HG03521 (cell line): ENCODE measurements around the gene NEXMIF.
"Not testable (repeated sequence)": the region's sequence is repeated elsewhere in the genome, so short reads cannot be mapped to it uniquely, and the experiment has no call there.

Source experiments
- ATAC-seq: cut with Tn5 transposase; IDR thresholded peaks from one replicate; pipeline ENCODE4 v1.9.1; 2021; ENCODE audit warnings: mild to moderate bottlenecking, moderate library complexity; ENCODE audit not compliant: unreplicated experiment

Gene NEXMIF

GRCh38 chrX:74925225-74926088 is at the start of gene NEXMIF:
NEXMIF (minus strand) TSS chrX:74925452.
- peak; percentile 36 for ATAC-seq

GRCh38 chrX:74961962-74962361 is 36.7 kb upstream of the NEXMIF start:
- not testable (repeated sequence) for ATAC-seq

GRCh38 chrX:74949717-74950116 is 24.5 kb upstream of the NEXMIF start:
- no peak for ATAC-seq

DNA sequence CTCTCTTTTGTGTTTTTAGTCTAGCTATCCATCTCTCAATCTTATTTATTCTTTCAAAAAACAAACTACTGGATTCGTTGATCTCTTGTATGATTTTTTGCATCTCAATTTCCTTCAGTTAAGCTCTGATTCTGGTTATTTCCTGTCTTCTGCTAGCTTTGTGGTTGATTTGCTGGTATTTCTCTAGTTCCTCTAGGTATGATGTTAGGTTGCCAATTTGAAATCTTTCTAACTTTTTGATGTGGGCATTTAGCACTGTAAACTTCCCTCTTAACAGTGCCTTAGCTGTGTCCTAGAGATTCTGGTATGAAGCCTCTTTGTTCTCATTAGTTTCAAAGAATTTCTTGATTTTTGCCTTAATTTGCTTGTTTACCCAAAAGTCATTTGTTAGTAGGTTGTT is 15.2 kb upstream of the NEXMIF start:
- no peak for ATAC-seq

DNA sequence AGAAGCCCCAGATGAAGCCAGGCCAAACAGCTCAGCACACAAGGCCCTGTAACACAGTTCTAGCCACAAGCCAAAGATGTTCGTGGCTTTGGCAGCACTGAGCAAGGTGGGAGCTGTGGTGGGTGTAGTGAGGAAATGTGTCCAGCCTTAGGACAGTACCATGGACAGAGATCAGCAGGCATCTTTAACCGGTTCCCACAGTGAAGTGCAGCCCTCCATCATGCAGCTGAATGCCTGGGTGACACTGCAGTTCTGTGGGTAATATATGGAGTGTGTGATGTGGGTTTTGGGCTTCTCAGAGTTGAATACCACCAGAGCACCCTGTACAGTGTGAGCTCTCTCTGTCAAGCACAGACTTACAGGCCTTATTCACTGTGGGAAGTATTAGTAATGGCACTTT is 6.0 kb upstream of the NEXMIF start:
- ATAC-seq = no peak

DNA sequence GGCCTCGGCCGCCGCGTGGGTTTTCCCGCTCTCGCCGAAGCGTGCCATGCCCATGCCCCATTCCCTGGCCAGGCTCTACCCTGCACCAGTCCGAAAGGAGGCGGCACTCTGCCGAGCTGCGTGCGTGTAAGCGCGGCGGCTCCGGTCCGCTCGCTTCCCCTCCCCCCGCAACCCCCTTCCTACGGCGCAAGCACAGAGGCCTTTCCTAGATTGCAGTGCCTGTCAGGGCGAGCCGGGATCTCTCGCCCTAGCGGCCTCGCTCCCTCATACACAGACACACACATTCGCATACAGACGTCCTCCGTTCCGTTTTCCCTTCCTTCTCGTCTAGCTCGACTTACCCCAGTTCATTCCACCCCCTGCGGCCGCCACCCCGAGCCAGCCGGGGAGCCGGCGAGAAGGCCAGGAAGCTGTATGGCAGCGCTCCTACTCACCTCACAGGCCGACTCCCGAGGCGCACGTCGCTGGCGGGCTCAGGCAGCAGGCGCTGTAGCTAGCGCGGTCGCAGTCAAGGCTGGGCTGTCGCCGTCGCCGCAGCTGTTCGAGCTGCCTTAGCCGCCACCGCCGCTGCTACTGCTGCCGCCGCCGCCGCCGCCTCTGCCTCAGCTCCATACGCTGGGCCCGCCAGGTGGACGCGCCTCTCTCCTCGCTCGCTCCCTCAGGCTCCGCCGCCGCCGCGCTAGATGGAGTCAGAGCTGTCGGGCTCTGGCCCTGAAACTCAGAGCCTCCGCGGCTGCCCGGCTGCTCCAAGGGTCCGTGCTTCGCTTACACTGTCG is 615 bp downstream of the NEXMIF start:
- peak; percentile 38 for ATAC-seq

- ATAC-seq = peak; percentile 21
These were observed 1.3 kb downstream of the NEXMIF start for GRCh38 chrX:74923942-74924448.

GRCh38 chrX:74922922-74923543 is 2.2 kb downstream of the NEXMIF start:
- peak; percentile 54 for ATAC-seq

GRCh38 chrX:74911494-74911893 is 13.8 kb downstream of the NEXMIF start:
- ATAC-seq = peak; percentile 64

- ATAC-seq = no peak
These were observed 18.8 kb downstream of the NEXMIF start for GRCh38 chrX:74906417-74906816.

- no peak for ATAC-seq
These were observed 22.4 kb downstream of the NEXMIF start for GRCh38 chrX:74902806-74903205.

GRCh38 chrX:74892561-74892960 is 32.7 kb downstream of the NEXMIF start:
- ATAC-seq = no peak

- peak; percentile 94 for ATAC-seq
These were observed 34.4 kb downstream of the NEXMIF start for GRCh38 chrX:74890676-74891430.

- not testable (repeated sequence) for ATAC-seq
These were observed 42.9 kb downstream of the NEXMIF start for GRCh38 chrX:74882383-74882782.

GRCh38 chrX:74865725-74866124 is 59.5 kb downstream of the NEXMIF start:
- no peak for ATAC-seq

GRCh38 chrX:74853255-74853654 is 72.0 kb downstream of the NEXMIF start:
- no peak for ATAC-seq

DNA sequence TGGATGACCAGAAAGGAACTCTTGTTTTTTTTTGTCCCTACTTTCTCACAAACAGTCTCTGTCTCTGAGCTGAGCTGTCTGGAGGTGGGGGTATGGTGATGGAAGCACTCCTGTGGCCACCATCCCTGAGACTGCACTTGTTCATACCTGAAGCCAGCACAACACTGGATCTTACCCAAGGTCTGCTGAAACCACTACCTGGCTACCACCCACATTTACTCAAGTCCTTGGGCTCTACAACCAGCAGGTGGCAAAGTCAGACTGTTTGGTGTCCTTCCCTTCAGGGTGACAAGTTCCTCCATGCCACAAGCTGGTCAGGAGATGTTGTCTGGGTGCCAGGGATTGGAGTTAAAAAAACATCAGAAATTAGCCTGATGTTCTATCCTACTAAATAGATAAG is 89.7 kb downstream of the NEXMIF start:
- ATAC-seq = no peak

DNA sequence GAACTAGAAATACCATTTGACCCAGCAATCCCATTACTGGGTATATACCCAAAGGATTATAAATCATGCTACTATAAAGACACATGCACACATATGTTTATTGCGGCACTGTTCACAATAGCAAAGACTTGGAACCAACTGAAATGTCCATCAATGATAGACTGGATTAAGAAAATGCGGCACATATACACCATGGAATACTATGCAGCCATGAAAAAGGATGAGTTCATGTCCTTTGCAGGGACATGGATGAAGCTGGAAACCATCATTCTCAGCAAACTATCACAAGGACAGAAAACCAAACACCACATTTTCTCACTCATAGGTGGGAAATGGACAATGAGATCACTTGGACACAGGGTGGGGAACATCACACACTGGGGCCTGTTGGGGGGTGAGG is 105.5 kb downstream of the NEXMIF start:
- ATAC-seq = not testable (repeated sequence)

DNA sequence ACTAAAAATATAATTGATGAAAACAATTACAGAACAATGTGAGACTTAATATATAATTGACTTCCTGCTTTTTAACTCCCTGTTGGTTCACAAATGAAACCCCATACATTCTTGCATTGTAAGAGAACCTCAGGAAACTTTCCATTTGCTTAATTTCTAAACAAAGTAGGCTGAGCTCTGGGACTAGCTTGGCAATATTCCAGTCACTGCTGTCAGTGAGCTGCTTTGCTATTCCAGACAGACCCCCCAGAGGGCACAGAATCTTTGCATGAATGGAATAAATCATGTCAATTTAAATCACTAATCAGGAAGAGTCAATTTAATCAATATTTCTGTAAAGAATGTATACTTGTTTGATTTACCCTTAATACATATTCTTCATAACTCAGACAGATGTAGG is 110.6 kb downstream of the NEXMIF start:
- ATAC-seq = no peak

- no peak for ATAC-seq
These were observed 120.7 kb downstream of the NEXMIF start for GRCh38 chrX:74804574-74804973.

GRCh38 chrX:74800062-74800461 is 125.2 kb downstream of the NEXMIF start:
- ATAC-seq = no peak
